HS-27A (cell line): Measurements from ENCODE around the gene TANGO6.
"Not testable (repeated sequence)": the region's sequence is repeated elsewhere in the genome, so short reads cannot be mapped to it uniquely, and the experiment has no call there.

ENCODE experiments used
- DNase-seq: peaks from one replicate; pipeline ENCODE4 v3.0.0-alpha.2; 2012; ENCODE audit warnings: low read depth, missing footprints

The TANGO6 gene

DNA sequence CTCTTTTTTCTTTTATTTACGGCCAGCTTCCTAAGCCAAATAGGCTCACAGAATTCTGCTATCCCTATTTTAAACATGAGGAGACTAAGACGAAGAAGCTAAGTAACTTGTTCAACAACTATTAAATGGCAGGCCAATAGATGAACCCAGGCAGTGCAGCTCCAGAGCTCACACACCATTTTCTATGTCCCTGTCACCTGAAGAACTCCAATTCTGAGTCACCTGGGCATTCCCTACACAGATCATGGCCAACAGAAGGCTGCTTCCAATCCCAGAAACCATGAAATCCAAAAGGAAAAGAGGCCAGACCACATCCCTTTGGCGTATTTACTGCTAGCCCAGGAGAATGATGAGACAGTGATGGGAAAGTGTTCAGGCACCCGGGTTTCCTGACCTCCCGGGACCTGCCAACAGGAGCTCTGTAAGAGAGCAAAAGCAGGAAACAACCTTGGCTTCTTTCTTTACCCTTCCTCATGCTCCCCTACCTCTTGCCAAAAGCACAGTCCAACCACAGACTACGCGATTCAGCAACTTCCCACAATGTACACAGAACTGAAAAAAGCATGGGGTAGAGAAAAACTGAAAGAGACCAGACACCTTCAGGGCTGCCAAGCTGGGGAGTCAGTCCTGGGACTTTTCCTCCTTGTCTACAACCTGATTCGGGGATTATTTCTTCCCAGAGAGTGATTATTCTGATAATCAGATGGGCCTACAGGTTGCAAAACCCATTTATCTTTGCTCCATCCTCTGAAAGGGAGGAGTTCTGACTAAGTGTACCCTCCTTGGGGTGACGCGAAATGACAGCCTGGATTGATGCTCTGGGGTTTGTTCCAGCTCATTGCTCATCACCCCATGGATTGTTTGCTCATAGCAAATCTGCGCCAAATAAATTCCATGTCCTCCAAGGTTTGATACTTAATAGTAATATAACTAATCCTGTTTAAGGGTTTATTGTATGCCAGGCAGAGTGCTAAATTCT is 214.4 kb downstream of the TANGO6 start:
- DNase-seq, result peak; percentile 54

DNA sequence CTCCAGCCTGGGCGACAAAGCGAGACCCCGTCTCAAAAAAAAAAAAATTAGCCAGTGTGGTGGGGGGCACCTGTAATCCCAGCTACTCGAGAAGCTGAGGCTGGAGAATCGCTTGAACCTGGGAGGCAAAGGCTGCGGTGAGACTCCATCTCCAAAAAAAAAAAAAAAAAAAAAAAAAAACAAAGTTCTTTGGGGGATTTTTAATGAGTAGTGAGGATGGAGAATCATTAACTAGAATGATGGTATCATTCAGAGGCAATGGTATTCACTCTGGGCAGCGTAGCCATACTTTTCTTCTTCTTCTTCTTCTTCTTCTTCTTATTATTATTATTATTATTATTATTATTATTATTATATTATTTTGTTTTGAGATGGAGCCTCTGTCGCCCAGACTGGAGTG is 220.2 kb downstream of the TANGO6 start:
- DNase-seq, result not testable (repeated sequence)

DNA sequence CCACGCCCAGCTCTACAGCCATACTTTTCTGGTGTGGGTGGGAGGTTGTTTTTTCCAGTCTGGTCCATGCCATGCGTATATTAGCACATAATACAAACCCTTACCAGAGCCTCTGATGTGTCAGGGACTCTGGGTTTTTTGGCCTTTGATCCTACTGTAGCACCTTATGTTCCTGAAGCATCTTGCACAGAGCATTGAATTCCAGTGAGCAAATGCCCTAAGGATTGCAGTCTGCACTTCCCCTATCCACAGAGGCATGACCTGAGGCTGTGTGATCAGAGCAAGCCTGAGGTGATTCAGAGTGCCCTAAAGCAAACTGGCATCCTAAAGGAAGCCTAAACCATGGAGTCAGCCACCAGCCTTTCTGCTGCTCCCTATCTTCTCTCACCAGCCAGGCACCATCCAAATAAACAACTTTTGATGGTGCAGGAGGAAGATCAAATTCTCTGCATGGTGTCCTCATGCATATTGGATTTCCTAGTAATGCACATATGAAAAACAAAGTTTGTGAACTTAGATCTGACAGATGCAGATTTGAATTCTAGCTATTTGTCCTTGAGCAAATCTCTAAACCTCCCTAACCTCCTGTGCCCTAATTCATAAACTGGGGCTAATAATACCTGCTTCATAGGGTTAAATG is 220.9 kb downstream of the TANGO6 start:
- DNase-seq, result no peak

DNA sequence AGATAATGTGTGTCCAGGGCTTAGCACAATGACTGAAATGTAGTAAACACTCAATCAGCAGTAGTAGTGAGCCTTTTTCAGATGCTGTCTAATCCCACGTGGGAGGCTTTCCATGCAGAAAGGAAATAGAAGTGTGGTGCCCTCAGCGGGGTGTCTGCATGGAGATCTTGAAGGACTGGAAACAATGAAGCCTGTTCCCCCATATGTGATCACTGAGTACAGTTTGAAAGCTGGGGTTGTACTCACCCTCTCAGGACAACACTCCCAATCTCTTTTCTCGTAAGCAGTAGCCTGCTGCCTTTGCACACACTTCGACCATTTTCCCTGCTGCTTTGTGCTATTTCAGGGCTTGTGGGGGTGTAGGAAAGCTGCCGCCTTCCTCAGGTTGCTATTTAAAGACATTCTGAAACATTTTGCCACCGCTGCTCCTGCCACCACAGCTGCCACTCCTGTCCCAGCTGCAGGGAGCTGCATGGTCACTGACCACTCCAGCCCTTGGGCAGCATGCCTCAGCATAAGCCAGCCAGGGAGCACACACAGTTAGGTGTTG is 221.5 kb downstream of the TANGO6 start:
- no peak for DNase-seq

DNA sequence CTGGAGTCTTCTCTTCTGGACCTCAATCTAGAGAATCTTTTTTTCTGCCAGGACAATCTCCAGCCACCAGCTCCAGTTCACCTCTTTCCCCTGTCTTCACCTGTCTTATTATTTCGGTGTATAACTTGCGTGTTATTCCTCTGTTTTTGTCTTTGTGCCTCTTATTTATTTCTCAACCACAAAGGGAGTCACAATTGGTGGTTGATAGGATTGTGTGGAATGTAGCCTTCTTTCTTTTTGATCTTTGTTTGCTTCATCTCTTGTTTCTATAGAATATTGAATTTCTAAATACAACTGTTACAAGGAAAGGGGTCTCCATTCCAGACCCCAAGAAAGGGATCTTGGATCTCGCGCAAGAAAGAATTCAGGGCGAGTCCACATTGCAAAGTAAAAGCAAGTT is 226.2 kb downstream of the TANGO6 start:
- no peak for DNase-seq

DNA sequence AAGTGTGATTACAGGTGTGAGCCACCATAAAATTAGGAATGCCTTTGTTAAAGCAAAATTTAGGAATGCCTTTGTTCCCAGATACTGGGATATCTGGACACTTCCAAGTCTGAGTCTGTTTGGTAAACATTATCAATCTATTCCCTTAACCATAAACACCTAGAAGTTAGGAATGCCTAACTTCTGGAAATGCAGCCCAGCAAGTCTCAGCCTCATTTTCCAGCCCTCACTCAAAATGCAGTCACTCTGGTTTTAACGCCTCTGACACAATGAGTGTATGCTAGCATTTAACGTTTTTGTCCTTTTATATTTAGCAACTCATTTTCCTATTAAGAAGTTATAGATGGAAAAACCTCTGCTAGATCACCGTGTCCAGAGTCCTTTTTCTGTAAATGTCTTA is 227.7 kb downstream of the TANGO6 start:
- no peak for DNase-seq

DNA sequence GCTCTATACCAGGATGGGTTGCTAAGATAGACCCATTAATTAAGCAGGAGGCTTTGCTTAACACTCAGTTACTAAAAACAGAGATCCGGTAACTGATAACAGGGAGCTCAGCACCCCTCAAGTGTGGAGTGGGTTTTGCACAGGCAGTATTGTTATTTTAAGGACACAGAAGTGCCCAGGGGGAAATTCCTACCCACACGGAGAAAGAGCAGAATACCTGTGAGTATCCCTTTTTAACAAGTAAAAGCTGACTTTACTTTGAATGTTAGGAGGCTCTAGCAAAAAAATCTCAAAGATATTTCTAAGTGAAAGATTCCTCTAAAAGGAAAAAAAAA is 229.3 kb downstream of the TANGO6 start:
- DNase-seq, result no peak

DNA sequence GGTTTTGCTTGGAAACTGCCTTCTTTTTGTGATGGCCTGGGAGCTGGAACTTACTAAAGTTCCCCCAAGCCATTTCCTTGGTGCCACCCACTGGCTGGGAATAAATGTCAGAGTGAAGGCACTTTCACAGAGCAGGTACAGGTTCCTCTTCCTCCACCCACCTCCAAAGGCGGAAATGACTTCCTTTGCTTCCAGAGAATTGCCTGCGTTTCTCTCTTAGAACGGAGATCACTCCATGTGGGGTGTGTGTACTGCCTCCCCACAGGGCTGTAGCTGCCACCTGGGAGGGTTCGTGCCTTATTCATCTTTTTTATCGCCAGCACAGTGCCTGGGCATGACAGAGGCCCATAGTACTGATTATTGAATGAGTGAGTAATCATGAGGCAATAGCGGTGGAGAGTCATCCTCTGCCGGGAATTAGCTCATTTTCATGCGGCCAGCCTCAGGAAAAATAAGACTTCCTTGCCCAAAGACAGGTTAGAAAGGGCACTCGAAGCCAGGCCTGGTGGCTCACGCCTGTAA is 229.9 kb downstream of the TANGO6 start:
- DNase-seq, result peak; percentile 68

DNA sequence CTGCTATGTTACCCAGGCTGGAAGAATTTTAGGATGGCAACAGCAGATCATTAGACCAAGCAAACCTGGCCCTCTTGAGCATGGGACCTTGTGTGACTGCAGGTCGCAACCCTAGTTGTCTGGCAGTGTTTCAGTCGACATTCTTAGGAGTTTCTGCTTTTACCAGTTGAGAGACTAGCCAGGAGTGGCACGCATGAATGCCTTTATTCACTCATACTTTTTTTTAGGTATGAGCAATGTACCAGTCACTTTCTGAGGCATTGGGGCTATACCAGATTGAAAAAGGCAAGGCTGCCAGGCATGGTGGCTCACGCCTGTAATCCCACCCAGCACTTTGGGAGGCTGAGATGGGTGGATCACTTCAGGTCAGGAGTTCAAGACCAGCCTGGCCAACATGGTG is 233.9 kb downstream of the TANGO6 start:
- DNase-seq, result peak; percentile 61

DNA sequence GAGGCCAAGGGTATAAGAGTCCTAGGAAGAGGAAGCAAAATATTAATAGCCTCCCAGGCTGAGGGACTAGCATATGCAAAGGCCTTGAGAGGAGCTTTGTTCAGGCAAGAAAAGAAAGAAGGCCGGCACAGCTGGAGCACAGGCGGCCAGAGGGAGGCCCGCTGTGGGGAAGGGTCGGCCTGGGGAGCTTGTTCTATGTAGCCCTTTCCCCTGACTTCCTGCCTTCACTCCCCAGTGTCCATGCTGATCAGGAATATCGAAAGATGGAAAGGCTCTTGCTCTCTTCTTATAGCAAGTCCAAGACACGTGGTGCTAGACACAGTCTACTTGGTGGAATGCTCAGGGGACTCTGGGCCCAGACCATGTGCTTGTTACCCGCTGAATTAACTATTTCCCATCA is 234.7 kb downstream of the TANGO6 start:
- no peak for DNase-seq

DNA sequence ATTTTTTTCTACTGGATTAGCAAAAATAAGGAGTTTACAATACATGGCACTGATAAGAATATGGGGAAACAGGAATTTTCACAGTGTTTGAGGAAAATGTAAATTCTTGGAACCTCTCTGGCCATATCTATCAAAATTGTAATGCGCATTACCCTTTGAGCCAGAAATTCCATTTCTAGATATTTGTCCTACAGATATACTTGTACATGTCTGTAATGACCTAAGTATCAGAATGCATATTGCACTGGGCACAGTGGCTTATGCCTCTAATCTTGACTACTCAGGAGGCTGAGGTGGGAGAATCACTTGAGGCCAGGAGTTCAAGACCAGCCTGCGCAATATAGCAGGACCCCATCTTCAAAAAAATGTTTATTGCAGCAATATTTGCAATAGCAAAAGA is 236.4 kb downstream of the TANGO6 start:
- DNase-seq, result no peak

DNA sequence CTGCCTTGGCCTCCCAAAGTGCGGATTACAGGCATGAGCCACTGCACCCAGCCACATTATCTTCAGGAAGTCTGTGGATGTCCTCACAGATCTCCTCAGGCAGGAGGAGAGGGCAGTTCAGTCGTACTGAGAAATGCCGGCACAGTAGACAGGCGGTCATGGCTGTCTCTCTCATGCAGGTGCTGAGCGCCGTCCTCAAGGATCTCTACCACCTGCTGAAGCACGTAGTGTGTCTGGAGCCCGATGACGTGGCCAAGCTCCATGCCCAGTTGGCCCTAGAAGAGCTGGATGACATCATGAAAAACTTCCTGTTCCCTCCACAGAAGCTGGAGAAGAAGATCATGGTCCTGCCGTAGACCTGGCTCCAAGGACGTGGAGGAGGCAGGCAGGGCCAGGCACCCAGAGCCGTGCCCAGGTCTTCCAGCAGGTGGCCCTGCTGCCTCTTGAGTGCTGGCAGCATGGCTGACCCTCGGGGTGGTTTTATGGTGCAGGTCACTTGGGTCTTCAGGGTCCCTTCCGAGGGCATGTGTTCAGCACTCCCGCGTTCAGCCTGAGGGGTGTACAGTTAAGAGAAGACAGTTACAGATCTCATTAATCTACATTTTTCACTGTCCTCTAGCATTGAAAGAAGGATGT is 240.1 kb downstream of the TANGO6 start:
- no peak for DNase-seq

DNA sequence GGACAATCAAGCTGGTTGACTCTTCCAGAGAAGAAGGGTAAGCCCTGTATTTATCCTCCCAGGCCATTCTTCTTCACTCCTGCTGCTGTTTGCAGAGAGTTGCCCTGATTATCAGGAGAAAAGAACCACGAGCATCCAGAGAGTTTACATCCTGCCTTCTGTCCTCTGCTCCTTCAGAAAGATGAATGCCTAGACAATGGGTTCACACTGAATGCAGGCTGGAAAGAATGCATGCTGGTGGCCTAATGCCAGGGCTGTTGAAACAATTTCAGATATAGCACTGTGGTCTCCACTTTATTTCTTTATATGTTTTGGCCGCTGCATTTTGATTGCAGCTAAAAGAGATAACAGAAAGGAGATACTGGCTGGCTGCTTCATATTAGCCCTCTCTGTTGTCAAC is 241.0 kb downstream of the TANGO6 start:
- DNase-seq, result no peak

DNA sequence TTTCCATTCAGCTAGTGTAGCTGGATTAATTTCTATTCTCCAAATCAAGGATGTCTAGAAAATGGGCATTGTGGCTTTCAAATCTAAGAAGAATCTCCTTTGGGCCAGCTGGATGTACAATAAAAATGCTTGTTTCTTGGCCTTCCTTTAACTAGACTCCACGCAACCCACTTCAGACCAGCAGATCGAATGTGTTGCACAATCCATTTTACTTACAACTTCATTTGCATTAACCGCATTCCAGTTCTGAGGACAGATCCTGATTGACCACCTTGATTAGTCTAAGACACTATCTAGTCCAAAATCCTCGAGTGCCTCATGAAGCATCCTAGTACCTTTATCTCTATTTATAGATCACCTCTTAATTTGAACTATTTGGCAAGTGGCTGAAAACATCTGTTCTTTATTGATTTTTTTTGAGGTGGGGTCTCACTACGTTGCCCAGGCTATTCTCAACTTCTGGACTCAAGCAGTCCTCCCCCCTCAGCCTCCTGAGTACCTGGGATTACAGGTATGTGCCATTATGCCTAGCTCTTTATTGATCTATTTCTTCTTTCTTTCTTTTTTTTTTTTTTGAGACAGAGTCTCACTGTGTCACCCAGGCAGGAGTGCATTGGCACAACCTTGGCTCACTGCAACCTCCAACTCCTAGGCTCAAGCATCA is 241.8 kb downstream of the TANGO6 start:
- no peak for DNase-seq

DNA sequence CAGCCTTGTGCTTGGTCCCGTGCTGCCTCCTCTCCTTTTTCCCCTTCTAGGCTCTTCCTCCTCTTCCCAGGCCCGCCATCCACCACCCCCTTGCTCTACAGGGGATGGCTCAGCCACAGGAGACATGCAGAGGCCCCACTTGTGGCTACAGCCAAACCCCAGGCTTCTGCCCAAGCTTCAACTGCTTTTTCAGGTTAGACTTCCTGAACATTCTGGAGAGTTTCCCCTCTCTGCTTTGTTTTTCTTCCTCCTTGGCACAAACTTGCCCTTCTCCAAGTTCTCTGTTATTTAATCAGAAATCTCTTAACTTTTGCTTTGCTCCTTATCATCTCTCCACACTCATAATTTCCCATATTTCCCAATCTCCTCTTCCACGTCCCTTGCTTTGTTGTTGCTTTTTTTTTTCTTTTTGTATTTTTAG is 243.8 kb downstream of the TANGO6 start:
- no peak for DNase-seq

DNA sequence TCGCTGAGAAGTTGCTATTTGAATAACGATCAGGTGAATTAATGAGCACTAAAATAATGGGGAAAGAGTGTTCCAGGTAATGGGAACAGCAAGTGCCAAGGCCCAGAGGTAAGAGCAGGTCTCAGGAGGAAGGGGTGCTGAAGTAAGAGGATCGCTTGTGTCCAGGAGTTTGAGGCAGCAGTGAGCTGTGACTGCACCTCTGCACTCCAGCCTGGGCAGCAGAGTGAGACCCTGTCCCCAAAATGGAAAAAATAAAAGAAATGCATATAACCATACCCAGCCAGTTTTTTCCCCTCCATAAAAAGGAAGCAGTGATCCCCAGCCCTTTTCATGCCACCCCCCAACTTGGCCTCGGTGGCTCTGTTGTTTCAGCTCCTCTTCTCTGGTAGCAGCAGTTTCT is 245.4 kb downstream of the TANGO6 start:
- DNase-seq, result no peak

DNA sequence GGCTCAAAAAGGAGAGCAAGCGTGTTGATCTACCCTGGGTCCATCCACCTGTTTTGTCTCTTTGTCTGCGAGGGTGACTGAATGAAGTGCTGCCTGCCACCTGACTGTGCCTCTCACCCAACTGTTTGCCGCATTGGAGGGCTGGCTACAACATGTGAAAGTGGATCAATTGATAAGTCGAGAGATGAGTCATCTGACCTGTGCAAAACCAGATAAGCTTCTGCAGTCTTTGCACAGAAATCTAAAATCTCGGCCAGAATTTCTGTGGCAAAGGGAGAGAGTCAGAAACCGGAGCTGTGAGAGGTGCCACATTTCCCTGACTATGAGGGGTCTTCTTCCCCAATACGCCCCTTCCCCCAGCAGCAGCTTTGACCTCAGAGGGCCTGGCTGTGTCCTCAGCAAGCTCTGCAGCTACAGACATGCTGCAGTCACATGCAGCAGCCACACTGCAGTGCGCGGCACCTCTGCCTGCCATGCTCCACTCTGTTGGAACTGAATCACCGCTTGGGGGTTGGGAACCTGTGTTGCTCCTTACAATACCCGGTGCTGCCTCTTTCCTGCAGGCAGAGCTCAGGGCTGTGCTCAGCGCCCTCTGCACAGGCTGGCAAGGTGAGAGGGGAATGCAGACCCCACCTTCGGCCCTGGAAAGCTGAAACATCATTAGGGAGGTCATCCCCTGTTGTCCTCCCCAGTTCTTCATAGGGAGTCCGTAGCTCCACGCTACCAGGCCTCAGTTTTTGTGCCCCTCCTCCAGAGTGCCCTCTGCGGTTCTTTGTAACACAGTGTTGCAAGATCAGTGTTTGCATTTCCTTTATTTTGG is 246.0 kb downstream of the TANGO6 start:
- DNase-seq, result no peak

DNA sequence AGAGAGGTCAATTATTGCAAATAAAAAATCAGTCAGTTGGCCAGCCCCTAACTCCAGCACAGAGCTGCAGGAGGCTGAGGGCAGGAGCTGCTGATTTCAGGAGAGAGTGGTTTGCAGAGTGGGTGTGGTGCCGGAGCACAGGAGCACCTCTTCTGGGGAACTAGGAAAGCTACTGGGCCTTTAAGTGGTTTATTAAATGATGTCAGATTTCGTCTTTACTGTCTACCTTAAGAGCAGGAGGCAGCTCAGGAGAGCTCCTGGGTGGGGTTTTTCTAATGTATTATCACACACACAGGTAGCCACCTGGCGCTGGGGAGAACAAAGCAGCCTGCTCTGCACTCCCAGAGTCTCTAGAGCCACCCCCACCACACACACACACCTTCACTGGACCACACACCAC is 250.6 kb downstream of the TANGO6 start:
- DNase-seq, result no peak

DNA sequence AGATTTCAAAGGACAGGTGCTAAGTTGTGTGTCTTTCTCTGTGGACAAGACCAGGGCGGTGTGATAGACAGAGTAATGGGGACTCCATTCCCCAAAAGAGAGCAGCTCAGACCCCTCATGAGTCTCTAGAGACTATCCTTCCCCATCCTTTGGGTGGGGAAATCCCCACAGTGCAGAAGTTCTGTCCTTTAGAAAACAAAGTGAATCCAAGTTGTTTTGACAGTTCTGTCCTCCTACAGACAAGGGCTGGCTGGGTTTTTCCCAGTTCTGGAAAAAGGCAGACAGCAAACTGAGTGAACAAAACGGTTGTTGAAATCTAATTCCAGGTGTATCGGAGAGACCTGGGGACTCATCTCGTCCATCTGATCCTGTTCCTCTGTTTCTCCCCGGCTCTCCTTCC is 251.2 kb downstream of the TANGO6 start:
- no peak for DNase-seq

DNA sequence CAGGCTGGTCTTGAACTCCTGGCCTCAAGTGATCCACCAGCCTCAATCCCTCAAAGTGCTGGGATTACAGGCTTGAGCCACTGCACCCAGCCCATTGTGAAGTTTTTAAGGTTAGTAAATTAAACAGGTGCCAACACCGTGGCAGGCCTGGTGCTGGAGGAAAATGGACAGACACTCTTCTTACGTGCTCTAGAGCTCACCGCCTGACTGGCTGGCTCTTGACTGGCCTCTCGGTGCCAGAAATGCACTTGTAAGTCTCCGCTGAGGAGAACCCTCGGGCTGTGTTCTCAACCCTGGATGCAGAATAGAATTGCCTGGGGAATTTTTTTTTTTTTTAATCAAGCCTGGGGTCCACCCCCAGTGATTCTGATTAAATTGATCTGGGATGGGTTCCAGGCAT is 251.9 kb downstream of the TANGO6 start:
- no peak for DNase-seq

DNA sequence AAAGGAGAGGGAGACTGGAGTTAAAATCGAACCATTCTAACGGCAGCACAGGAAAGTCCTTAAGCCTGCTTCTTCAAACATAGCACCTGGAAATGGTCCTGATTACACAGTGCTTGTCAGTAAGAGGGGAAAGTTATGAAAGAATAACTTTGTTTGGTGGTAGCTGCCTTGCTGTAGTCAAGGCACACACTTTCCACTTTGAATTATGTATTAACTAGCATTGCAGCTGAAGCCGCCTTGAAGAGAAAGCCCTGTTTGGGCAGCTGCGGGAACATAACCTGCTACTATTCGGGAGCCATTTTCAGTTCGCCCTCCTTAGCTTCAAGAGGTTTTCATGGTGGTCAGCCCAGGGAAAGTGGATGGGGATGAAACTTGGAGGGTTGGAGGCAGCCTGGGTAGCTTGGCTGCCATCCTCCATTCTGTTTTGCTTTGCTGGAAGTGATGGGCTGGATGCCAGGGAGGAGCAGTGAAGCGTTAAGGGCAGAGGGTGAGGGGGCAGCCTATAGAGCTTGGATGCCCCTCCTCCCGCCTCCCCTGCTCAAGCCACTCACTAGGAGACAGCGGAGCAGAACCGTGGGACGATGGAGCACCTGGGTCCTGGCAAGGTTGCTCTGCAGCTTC is 256.9 kb downstream of the TANGO6 start:
- no peak for DNase-seq
